ENCODE results near the gene MCF2L2. TPM values are rescaled to one million over a fixed set of nuclear protein-coding genes. Genes with fewer than 3 reads are reported as not detected.
"Not testable (repeated sequence)": the region's sequence is repeated elsewhere in the genome, so short reads cannot be mapped to it uniquely, and the experiment has no call there.

Gene MCF2L2
- total RNA-seq, 4 donors from 2014 or later = 0.13 to 0.49 (median 0.22) TPM; not detected in 1

GRCh38 chr3:183178512-183178832 lies 249.9 kb downstream of the MCF2L2 start:
- Histone ChIP-seq H3K27ac (no peak overlapping the region), H3K4me3 (replicated peaks in 1 of 3) (peak overlapping the region in 2 of 3 donors; percentile 26 to 31), H3K9me3 (no peaks in the 10 kb centered on the region), H3K27me3 (no peaks in the 10 kb centered on the region), H3K4me1 (peaks cover 8 to 12% of the 10 kb centered on the region in 2 donors), H3K36me3 (no peaks in the 10 kb centered on the region)
- TF ChIP-seq CTCF (IDR thresholded peaks at IDR 0.05) (no peak), POLR2A (IDR thresholded peaks at IDR 0.05) (no peak)
- DNase-seq = no peak
- 5 to 8% methylated on average over 6 of the region's 6 CpGs for WGBS, 2 donors
- intact Hi-C loops (cut with DNase I) = no loop called here

- Histone ChIP-seq H3K4me3 (replicated peaks in 1 of 3) (no peak overlapping the region), H3K27ac (no peak overlapping the region), H3K36me3 (no peaks in the 10 kb centered on the region), H3K4me1 (no peaks in the 10 kb centered on the region), H3K27me3 (no peaks in the 10 kb centered on the region), H3K9me3 (no peaks in the 10 kb centered on the region)
- intact Hi-C loops (cut with DNase I) = no loop called here
- TF ChIP-seq CTCF (IDR thresholded peaks at IDR 0.05) (no peak), POLR2A (IDR thresholded peaks at IDR 0.05) (no peak)
- WGBS, 2 donors = 80 to 81% methylated on average over 5 of the region's 5 CpGs
- no peak for DNase-seq
Observed at GRCh38 chr3:183172051-183172639, 256.3 kb downstream of the MCF2L2 start.

GRCh38 chr3:183167975-183168374 lies 260.4 kb downstream of the MCF2L2 start:
- WGBS, 2 donors = 97 to 100% methylated on average over 1 of the region's 1 CpG
- intact Hi-C loops (cut with DNase I); H3K9me3 ChIP-seq; H3K27me3 ChIP-seq; H3K27ac ChIP-seq; H3K4me1 ChIP-seq; H3K36me3 ChIP-seq; H3K4me3 ChIP-seq (replicated peaks in 1 of 3); DNase-seq: not testable (repeated sequence)

GRCh38 chr3:183163563-183163962 lies 264.9 kb downstream of the MCF2L2 start:
- intact Hi-C loops (cut with DNase I) = no loop called here
- Histone ChIP-seq H3K27ac (no peak overlapping the region), H3K9me3 (no peaks in the 10 kb centered on the region), H3K36me3 (no peaks in the 10 kb centered on the region), H3K4me3 (replicated peaks in 1 of 3) (no peak overlapping the region), H3K4me1 (peaks cover 4 to 11% of the 10 kb centered on the region in 2 donors), H3K27me3 (no peaks in the 10 kb centered on the region)
- no peak for DNase-seq
- no peak for TF ChIP-seq POLR2A (IDR thresholded peaks at IDR 0.05)
- TF ChIP-seq CTCF (IDR thresholded peaks at IDR 0.05) = no peak
- WGBS, 2 donors = 87% methylated on average over 25 of the region's 25 CpGs

- no peak for TF ChIP-seq CTCF (IDR thresholded peaks at IDR 0.05)
- TF ChIP-seq POLR2A (IDR thresholded peaks at IDR 0.05) = no peak
- peak; percentile 38 to 41 for DNase-seq
- Histone ChIP-seq H3K4me1 (peaks cover 4 to 11% of the 10 kb centered on the region in 2 donors), H3K4me3 (replicated peaks in 1 of 3) (peak overlapping the region in 2 of 3 donors; percentile 43 to 56), H3K36me3 (no peaks in the 10 kb centered on the region), H3K9me3 (no peaks in the 10 kb centered on the region), H3K27ac (no peak overlapping the region), H3K27me3 (no peaks in the 10 kb centered on the region)
- intact Hi-C loops (cut with DNase I) = no loop called here
- WGBS, 2 donors = 37 to 38% methylated on average over 25 of the region's 25 CpGs
Observed at GRCh38 chr3:183161552-183162336, 266.7 kb downstream of the MCF2L2 start.

Measured in thyroid gland (tissue), 4 donors.